GM12874 (cell line): ENCODE measurements around the gene RIN3.

Experiments used
- TF ChIP-seq, protein P1 (sequence below): IDR thresholded peaks from 2 replicates; pipeline ENCODE4 v1.5.1; 2011; ENCODE audit warnings: low read depth, mild to moderate bottlenecking, control low read depth, low read length, moderate library complexity; ENCODE audit not compliant: insufficient read depth

The RIN3 gene

DNA sequence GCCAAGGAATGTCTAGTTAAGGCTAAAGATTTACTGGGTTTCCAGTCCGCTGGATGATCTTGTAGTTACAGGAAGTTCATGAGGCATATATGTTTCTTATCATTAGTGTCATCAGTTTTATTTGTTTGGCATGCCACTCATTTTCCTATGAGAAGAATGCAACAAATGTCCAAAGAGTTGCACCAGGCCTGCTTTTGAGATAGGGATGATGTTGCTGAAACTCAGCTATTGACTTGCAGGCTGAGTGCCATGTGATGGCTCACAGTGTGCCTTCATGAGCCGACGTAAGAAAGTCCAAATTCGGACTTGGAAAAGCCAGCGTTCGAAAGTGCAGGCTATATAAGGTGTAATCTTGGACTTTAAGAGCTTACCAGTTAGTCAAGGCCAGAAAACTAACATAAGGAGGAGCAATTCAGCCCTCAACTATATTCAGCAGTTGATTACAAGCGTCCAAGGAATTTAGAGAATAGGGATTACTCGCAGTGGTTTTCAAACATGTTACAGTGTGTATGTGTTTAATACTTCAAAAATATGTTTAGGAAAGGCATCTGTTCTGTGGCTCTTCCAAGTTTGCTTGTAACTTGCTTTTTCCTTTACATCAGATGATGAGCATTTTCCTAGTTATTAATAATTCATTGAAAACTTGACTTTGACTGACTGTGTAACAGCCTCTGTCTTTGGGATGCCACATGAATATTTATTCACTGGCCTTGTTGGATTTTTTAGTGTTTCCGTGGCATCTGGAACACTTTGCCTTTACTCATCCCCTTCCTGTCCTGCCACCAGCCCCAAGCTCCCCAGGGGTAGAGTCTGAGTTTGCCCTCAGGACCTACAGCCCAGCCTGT lies 133.6 kb downstream of the RIN3 start:
- TF ChIP-seq, protein P1, sequence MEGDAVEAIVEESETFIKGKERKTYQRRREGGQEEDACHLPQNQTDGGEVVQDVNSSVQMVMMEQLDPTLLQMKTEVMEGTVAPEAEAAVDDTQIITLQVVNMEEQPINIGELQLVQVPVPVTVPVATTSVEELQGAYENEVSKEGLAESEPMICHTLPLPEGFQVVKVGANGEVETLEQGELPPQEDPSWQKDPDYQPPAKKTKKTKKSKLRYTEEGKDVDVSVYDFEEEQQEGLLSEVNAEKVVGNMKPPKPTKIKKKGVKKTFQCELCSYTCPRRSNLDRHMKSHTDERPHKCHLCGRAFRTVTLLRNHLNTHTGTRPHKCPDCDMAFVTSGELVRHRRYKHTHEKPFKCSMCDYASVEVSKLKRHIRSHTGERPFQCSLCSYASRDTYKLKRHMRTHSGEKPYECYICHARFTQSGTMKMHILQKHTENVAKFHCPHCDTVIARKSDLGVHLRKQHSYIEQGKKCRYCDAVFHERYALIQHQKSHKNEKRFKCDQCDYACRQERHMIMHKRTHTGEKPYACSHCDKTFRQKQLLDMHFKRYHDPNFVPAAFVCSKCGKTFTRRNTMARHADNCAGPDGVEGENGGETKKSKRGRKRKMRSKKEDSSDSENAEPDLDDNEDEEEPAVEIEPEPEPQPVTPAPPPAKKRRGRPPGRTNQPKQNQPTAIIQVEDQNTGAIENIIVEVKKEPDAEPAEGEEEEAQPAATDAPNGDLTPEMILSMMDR = no peak

DNA sequence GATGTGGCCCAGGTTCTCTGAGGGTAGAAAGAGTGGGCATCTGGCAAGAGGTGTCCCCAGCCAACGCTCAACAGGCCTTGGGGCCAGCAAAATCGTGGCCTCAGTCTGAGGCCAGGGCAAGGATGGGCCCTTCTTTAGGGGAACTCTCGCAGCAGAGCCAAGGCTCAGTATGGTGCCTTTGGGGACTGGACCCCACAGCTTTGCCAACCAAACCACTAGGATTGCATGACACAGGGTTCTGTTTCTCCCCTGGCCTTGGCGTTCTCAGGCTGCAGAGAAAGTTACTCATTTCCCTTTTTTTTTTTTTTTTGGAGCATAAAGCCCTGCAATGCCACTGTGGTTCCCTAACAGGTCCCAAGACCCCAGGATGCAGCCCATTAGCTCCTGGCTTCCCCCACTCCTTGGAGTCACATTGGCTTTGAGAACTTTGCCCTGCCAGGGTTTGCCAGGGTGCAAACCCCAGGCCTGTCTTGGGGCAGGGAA lies 134.3 kb downstream of the RIN3 start:
- TF ChIP-seq, protein P1 = no peak

DNA sequence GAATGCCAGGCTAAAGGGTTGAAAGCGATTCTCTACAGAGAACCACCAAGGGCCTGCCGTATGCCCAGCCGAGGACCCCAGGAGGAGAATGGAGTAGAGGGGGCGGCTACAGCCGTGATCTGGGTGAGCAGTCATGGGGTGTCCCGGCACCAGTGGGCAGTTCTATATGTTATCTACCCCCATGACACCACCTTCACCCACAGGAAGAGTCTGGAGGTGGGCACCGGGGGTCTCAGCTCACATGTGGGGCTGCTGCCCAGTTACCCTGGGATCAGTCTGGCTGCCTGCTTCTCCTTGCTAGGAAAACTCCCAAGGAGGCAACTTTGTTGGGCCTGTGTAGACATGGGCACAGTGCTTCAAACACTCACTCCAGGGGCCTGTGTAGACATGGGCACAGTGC lies 135.5 kb downstream of the RIN3 start:
- TF ChIP-seq, protein P1 = no peak

DNA sequence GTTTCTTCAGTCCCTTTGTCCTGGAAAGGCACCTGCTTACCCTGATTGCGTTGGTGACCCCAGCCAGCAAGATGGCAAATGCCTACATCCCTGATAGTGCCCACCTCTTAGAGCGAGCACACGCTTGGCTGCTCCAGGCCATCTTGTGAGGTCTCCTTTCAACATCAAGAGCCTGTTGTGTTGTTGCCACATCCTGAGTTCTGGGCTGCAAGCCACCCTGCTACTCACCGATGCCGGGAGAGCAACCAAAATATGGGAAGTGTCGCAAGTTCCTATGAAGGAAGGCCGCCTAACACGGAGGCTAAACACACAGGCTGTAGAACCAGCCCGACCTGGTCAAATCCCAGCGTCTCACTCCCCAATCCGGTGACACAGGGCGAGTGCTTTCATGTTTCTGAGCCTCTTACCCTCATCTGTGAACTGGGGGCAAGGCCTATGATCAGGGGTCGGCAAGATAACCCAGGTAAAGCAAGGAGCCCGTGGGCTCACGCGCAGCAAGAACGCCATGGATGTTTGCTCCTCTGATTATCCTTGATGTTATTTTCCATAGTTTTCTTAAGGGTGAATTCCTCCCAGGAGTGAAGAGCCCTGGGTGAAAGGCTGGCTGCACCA lies 136.5 kb downstream of the RIN3 start:
- TF ChIP-seq, protein P1 = no peak

DNA sequence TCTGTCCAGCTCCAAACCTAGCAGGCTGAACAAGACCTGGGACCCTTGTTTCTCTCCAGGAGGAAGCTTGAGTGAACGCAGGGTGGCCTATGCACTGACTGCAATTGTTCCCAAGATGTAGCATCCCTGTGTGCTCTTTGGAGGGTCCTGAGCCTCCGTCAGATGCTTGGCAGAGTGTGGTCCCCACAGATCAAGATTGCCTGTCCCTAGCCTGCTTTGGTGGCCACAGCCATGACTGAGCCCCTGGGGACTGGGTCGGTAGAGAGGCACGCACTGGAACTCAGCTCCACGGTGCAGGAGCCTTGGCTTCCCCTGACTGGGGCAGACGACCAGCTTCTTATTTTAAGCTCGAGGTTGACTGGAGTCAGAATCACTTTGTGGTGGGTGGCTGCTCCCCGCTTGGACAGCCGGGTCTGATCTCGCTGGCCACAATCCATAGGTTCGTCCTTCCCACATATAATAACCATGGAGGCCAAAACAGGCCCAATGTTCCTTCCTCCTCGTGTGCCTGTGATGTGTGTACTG lies 137.1 kb downstream of the RIN3 start:
- TF ChIP-seq, protein P1 = no peak

DNA sequence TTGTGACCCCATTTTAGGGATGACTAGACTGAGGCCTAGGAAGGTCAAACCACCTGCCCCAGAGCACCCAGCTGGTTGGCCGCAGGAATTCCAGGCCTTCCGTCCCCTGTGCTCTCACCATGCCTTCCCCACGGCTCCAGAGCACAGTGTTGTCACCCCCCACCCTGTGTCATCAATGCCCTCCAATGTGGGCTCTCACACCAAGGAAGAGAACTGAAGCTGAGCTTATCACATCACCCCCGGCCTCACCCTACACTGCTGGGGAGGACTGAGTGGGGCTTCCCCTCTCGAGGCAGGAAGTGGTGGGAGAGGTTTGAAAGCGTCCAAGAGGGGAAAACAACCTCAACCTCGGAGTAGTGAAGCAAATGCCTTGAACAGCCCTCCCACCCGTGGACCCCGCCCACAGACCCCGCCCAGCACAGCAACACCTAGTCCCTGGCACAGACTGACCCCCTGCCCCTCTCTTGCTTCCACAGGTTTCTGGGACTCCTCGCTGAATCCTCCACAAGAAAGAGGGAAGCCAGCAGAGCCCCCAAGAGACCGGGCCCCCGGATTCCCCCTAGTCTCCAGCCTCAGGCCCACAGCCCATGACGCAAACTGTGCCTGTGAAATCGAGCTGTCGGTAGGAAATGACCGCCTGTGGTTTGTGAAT lies 137.7 kb downstream of the RIN3 start:
- TF ChIP-seq, protein P1 = no peak

DNA sequence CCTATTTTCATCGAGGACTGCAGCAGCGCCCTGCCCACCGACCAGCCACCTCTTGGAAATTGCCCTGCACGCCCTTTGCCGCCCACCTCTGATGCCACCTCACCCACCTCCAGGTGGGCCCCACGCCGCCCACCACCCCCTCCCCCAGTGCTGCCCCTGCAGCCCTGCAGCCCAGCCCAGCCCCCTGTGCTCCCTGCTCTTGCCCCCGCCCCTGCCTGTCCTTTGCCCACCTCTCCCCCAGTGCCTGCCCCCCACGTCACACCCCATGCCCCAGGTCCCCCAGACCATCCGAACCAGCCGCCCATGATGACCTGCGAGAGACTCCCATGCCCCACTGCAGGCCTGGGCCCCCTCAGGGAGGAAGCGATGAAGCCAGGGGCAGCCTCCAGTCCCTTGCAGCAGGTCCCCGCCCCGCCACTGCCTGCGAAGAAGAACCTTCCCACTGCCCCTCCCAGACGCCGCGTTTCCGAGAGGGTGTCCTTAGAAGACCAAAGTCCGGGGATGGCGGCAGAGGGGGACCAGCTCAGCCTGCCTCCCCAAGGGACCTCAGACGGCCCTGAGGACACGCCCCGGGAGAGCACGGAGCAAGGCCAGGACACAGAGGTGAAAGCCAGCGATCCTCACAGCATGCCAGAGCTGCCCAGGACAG lies 138.3 kb downstream of the RIN3 start:
- TF ChIP-seq, protein P1 = no peak
